Fibroblast of gingiva (primary cell): ENCODE results near the gene PP2D1.
"Not testable (repeated sequence)": the region's sequence is repeated elsewhere in the genome, so short reads cannot be mapped to it uniquely, and the experiment has no call there.

ENCODE experiments used
- DNase-seq: peaks from one replicate; pipeline ENCODE4 v3.0.0-alpha.2; 2011; ENCODE audit warnings: low read depth

Gene PP2D1

DNA sequence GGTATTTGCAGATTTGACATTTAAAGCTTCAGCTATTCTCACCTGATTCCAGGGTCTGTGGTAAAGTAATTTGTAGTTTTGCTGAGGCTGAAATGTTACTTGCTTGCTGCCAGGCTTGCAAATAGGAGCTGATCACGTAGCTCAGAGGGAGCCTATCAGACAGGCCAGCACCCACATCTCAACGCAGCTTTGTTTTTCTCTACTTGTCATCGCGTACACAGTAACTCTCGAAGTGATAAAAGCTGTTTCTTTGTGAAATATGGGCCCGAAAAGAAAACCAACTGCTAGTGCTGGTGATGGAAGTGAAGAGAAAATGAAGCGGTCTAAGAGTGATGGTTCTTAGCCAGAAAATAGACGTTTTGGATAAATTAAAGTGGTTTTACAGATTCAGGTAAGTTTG is 41.7 kb downstream of the PP2D1 start:
- no peak for DNase-seq

GRCh38 chr3:19967812-19968211 is 44.3 kb downstream of the PP2D1 start:
- no peak for DNase-seq

DNA sequence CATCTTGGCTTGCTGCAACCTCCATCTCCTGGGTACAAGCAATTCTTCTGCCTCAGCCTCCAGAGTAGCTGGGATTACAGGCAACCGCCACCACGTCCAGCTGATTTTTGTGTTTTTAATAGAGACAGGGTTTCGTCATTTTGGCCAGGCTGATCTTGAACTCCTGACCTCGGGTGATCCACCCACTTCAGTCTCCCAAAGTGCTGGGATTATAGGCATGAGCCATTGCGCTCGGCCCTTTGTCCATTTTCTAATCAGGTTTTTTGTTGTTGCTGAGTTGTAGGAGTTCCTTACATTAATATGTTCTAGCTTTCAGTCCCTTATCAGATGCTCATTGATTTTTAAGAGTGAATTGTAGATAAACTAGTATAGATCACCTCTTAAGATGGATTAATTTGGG is 44.9 kb downstream of the PP2D1 start:
- DNase-seq: no peak

DNA sequence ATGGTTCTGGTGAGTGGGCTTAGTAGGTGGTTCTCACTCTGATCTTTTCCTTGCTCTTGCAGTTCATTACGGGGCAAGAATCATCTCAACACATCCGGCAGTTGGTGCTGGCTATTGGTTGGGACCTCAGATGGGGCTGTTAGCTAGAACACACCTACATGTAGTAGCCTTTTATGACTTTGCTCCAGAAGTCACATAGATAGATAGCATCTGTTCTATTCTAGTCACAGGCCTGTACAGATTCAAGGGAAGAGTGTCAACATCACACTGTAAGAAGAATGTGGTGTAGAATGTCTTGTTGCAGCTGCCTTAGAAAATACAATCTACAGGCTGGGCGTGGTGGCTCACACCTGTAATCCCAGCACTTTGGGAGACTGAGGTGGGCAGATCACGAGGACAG is 50.1 kb downstream of the PP2D1 start:
- DNase-seq: no peak

- no peak for DNase-seq
Measured at GRCh38 chr3:19960696-19961095, 51.4 kb downstream of the PP2D1 start.

GRCh38 chr3:19959505-19959904 is 52.6 kb downstream of the PP2D1 start:
- DNase-seq: no peak

- DNase-seq: not testable (repeated sequence)
Measured at GRCh38 chr3:19957354-19957753, 54.7 kb downstream of the PP2D1 start.

DNA sequence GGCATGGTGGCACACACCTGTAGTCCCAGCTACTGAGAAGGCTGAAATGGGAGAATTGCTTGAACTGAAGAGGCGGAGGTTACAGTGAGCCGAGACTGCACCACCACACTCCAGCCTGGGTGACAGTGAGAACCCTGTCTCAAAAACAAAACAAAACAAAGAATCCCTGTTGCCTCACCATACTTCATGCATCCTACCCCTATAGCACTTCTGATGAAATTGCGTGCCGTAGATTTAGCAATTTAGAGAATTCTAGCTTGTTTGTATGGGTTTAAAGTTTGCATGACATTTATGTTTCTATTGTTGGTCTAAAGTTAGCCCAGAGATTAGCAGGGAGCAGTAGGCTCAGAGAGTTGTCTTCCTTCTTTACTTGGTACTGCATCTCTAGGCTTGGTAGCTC is 57.4 kb downstream of the PP2D1 start:
- no peak for DNase-seq

DNA sequence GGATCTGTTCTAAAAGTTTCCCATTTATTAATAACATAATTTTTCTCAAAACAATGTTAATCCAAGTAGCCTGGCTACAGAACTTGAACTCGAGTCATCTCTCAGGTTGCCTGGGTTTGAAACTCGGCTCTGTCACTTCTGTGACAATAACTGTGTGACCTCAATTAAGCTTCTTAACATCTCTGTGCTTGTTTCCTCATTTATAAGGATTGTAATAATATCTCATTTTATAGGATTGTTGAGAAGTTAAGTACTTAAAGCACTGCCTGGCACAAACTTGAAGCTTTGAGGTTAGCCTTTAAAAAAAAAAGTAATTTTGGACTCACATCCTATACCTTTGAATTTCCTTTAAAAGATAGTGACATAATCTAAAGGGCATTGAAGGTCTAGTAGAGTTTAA is 61.7 kb downstream of the PP2D1 start:
- DNase-seq: no peak

GRCh38 chr3:19948226-19948591 is 63.9 kb downstream of the PP2D1 start:
- no peak for DNase-seq

DNA sequence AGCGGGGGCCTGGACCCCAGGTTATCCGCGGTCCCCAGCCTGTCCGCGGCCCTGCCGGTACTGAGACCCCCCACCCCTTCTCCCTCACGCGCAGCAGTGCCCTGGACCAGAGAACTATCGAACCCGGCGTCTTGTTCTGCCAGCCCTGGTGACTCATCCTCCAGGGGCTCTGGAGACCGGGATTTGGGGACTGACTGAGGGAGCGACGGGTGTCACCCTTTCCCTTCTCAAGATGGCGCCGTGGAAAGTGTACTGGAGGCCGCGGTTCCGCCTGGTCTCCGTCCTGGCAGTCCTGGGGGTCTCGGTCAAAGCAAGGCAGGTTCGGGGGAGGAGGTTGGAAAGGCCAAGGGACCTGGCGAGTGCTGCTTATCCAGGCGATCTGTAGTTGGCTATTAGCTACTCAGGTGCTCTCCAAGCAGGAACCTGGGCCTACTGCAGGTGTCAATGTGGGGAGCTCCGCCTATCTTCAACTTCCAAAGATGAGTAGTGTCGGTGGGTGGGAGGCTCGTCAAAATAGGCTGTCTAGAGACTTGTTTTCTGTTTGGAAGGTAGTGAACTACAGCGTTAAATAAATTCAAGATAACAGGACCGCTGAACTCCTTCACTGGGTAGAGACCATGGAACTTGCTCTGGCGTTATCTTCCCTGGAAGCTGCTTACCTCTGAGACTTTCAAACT is 64.4 kb downstream of the PP2D1 start:
- peak; percentile 29 for DNase-seq

DNA sequence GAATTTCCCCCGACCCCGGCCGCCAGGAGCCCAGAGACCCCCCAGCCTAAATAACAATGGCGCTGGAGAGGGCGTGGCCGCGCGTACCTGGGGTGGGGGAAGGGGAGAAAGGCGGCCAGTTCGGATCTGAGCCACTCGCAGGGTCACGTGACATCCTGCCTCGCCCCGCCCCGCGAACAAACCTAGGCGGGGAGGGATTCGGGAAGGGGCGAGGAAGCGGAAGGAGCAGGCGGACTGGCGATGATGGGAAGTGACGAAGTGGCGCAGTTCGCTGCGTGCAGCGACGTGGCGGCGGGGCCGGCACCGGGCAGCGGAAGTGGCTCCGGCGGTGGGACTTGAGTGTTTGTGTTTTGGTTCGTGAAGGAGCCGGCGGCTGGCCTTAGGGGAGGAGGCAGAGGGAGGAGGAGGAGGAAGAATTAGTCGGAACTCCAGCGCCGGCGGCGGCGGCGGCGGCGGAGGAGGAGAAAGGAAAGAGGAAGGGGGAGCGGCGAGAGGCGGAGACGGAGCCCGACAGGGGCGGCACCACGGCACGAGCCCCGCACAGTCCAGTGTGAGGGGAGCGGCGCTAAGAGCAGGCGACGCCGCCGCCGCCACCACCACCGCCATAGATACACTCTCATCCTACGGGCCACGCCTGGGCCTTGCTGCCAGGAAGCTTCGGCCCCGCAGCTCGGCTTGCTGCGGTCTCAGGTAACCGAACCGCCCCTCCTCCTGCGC is 65.1 kb downstream of the PP2D1 start, which contains the start of gene RAB5A:
Gene RAB5A, plus strand, starts transcription at position 266 of the 717 bp plus-strand sequence. CDS start 3,802 bp downstream, outside the sequence.
- DNase-seq: peak; percentile 99

- no peak for DNase-seq
Measured at GRCh38 chr3:19945969-19946831, 65.9 kb downstream of the PP2D1 start.

GRCh38 chr3:19945534-19945933 is 66.5 kb downstream of the PP2D1 start:
- DNase-seq: no peak

GRCh38 chr3:19940643-19941042 is 71.4 kb downstream of the PP2D1 start:
- no peak for DNase-seq

DNA sequence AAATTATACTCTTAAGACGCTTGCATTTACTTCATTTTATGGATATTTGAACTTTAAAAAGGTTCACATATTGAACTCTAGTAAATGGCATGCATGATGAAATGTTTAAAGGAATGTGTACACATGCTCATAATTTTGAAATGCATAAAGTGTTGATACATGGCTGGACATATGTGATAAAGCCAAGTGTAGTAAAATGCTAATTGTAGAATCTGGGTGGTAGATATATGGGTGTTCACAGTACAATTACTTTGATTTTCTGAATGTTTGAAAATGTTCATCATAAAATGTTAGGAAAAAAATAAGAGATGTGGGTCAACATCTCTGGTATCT is 73.8 kb downstream of the PP2D1 start:
- no peak for DNase-seq

- DNase-seq: no peak
Measured at GRCh38 chr3:19937459-19938294, 74.4 kb downstream of the PP2D1 start.
